DMS53 treated with DMSO at 0.1 percent for 48 hours (cell line): ENCODE measurements around the gene METTL24.

Experiments
- DNase-seq: peaks from one replicate; lab custom pipeline; 2025; ENCODE audit not compliant: unreplicated experiment; lab: John Stamatoyannopoulos, UW

Gene METTL24

GRCh38 chr6:110201151-110201884 is 156.8 kb downstream of the METTL24 start:
- no peak for DNase-seq

- no peak for DNase-seq
Measured at GRCh38 chr6:110198561-110198960, 159.6 kb downstream of the METTL24 start.

GRCh38 chr6:110196874-110197273 is 161.3 kb downstream of the METTL24 start:
- no peak for DNase-seq

GRCh38 chr6:110195639-110196038 is 162.5 kb downstream of the METTL24 start:
- DNase-seq = no peak
